Activated naive CD8-positive, alpha-beta T cell treated with anti-CD3 and anti-CD28 coated beads, Interleukin-2, amount 10 ng/mL, durations not matched to agents 7 days and 5 days (primary cell): ENCODE measurements around the gene NECAB3. TPM values are rescaled to one million over a fixed set of nuclear protein-coding genes. Genes with fewer than 3 reads are reported as not detected.
A peak's percentile ranks its signal among the peaks of the same experiment; 100 is the strongest.
"Not testable (repeated sequence)": the region's sequence is repeated elsewhere in the genome, so short reads cannot be mapped to it uniquely, and the experiment has no call there.

ENCODE experiments used
- ATAC-seq: fragments of 150-1000 bp; cut with Tn5 transposase; one replicate; pipeline ENCODE4 v1.10.0; 2021; ENCODE audit warnings: low read depth, moderate library complexity
- POLR2A ChIA-PET: fragments of 350-600 bp; sonication (Branson Sonifier 250); formaldehyde crosslinking; loops from one replicate; lab custom pipeline; 2021; ENCODE audit warnings: antibody characterized with exemption; lab: Charles Lee
- DNase-seq: peaks from one replicate; pipeline ENCODE4 v3.0.0; 2021
- H3K27ac Mint-ChIP-seq: one replicate; pipeline ENCODE4 v1.8.0; 2022; ENCODE audit warnings: mild to moderate bottlenecking, mixed read lengths
- H3K27me3 Mint-ChIP-seq: one replicate; pipeline ENCODE4 v1.8.0; 2022; ENCODE audit warnings: mild to moderate bottlenecking, moderate library complexity, mixed read lengths
- H3K36me3 Mint-ChIP-seq: one replicate; pipeline ENCODE4 v1.8.0; 2021; ENCODE audit warnings: mild to moderate bottlenecking, mixed read lengths
- H3K4me1 Mint-ChIP-seq: one replicate; pipeline ENCODE4 v1.8.0; 2021; ENCODE audit warnings: mixed read lengths
- H3K4me3 Mint-ChIP-seq: one replicate; pipeline ENCODE4 v1.8.0; 2022; ENCODE audit warnings: mild to moderate bottlenecking, moderate library complexity, mixed read lengths
- H3K9me3 Mint-ChIP-seq: one replicate; pipeline ENCODE4 v1.8.0; 2021; ENCODE audit warnings: mixed read lengths
- total RNA-seq, 2 experiments: library from RNA; stranded (reverse); gene quantifications; one replicate each; pipeline ENCODE4 v1.2.3, GENCODE V29; 2021

The NECAB3 gene
- total RNA-seq, 2 experiments from 2014 or later = 36.3 to 37.7 TPM

- POLR2A ChIA-PET = interaction anchor here (1.7 kb wide), 1 partner anchor 16 kb away, joined by 5 read pairs; the partner anchor contains the start of gene PXMP4
- Mint-ChIP-seq H3K4me1 (no peaks in the 10 kb centered on the region), H3K36me3 (peaks cover 5% of the 10 kb centered on the region), H3K4me3 (no peak overlapping the region), H3K27me3 (no peaks in the 10 kb centered on the region), H3K9me3 (peaks cover 2% of the 10 kb centered on the region), H3K27ac (no peak overlapping the region)
- DNase-seq (no peak), ATAC-seq (no peak)
Observed at GRCh38 chr20:33704197-33704924, 30.1 kb upstream of the NECAB3 start.

GRCh38 chr20:33703498-33704137 is 29.4 kb upstream of the NECAB3 start:
- peaks cover 2% of the 10 kb centered on the region for H3K9me3 Mint-ChIP-seq
- no peak overlapping the region for H3K27ac Mint-ChIP-seq
- POLR2A ChIA-PET = interaction anchor here (1.7 kb wide), 1 partner anchor 16 kb away, joined by 5 read pairs; the partner anchor contains the start of gene PXMP4
- no peaks in the 10 kb centered on the region for H3K27me3 Mint-ChIP-seq
- ATAC-seq (no peak), DNase-seq (no peak)
- H3K4me3 Mint-ChIP-seq = no peak overlapping the region
- no peaks in the 10 kb centered on the region for H3K4me1 Mint-ChIP-seq
- peaks cover 5% of the 10 kb centered on the region for H3K36me3 Mint-ChIP-seq

- Mint-ChIP-seq H3K9me3 (peaks cover 2% of the 10 kb centered on the region), H3K4me1 (no peaks in the 10 kb centered on the region), H3K36me3 (peaks cover 7% of the 10 kb centered on the region), H3K4me3 (no peak overlapping the region), H3K27me3 (no peaks in the 10 kb centered on the region), H3K27ac (no peak overlapping the region)
- POLR2A ChIA-PET = no interaction called here
- DNase-seq = no peak
- ATAC-seq = no peak
Observed at GRCh38 chr20:33702861-33703260, 28.6 kb upstream of the NECAB3 start.

GRCh38 chr20:33701629-33702450 is 27.6 kb upstream of the NECAB3 start:
- Mint-ChIP-seq H3K4me3 (no peak overlapping the region), H3K4me1 (no peaks in the 10 kb centered on the region), H3K9me3 (peaks cover 2% of the 10 kb centered on the region), H3K36me3 (peaks cover 7% of the 10 kb centered on the region), H3K27ac (no peak overlapping the region), H3K27me3 (no peaks in the 10 kb centered on the region)
- no peak for DNase-seq
- ATAC-seq = no peak
- POLR2A ChIA-PET = no interaction called here

GRCh38 chr20:33700696-33701441 is 26.6 kb upstream of the NECAB3 start:
- H3K4me1 Mint-ChIP-seq, ATAC-seq, H3K9me3 Mint-ChIP-seq, H3K27me3 Mint-ChIP-seq, H3K27ac Mint-ChIP-seq, POLR2A ChIA-PET, H3K36me3 Mint-ChIP-seq, H3K4me3 Mint-ChIP-seq, DNase-seq: not testable (repeated sequence)

GRCh38 chr20:33698966-33699365 is 24.7 kb upstream of the NECAB3 start:
- H3K4me3 Mint-ChIP-seq, H3K27me3 Mint-ChIP-seq, H3K4me1 Mint-ChIP-seq, DNase-seq, POLR2A ChIA-PET, ATAC-seq, H3K36me3 Mint-ChIP-seq, H3K27ac Mint-ChIP-seq, H3K9me3 Mint-ChIP-seq: not testable (repeated sequence)

GRCh38 chr20:33697129-33697528 is 22.9 kb upstream of the NECAB3 start:
- Mint-ChIP-seq H3K4me1 (peaks cover under 1% of the 10 kb centered on the region), H3K9me3 (peaks cover 2% of the 10 kb centered on the region), H3K27me3 (no peaks in the 10 kb centered on the region), H3K4me3 (no peak overlapping the region), H3K36me3 (peaks cover 2% of the 10 kb centered on the region), H3K27ac (no peak overlapping the region)
- no peak for DNase-seq
- no peak for ATAC-seq
- POLR2A ChIA-PET = interaction anchor here (0.5 kb wide), 1 partner anchor 44 kb away, joined by 4 read pairs; no protein-coding TSS in a partner anchor

GRCh38 chr20:33696448-33696847 is 22.2 kb upstream of the NECAB3 start:
- Mint-ChIP-seq H3K4me1 (peaks cover 3% of the 10 kb centered on the region), H3K27me3 (no peaks in the 10 kb centered on the region), H3K27ac (no peak overlapping the region), H3K9me3 (no peaks in the 10 kb centered on the region), H3K4me3 (no peak overlapping the region), H3K36me3 (peaks cover 2% of the 10 kb centered on the region)
- DNase-seq (no peak), ATAC-seq (no peak)
- POLR2A ChIA-PET = interaction anchor here (0.5 to 0.6 kb wide), 2 partner anchors 45 to 413 kb away, joined by 4 to 5 read pairs; no protein-coding TSS in a partner anchor

DNA sequence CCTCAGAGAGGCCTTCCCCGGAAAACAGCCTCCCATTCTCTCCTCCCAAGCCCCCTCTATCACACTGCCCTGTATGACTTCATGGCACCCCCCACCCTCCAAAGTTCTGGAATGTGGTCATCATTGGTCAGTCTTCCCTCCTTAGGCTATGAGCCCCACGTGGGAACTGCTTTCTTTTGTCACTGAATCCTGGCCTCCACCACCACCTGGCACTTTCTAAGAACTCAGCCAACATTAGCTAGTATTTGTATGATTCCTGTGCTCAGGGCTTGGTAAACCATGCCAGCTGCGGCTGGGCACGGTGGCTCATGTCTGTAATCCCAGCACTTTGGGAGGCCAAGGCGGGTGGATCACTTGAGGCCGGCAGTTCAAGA is 20.4 kb upstream of the NECAB3 start:
- Mint-ChIP-seq H3K4me3 (no peak overlapping the region), H3K27me3 (no peaks in the 10 kb centered on the region), H3K27ac (no peak overlapping the region), H3K9me3 (no peaks in the 10 kb centered on the region), H3K36me3 (peaks cover 2% of the 10 kb centered on the region), H3K4me1 (peaks cover 17% of the 10 kb centered on the region)
- DNase-seq (no peak), ATAC-seq (no peak)
- POLR2A ChIA-PET = interaction anchor here (1.4 kb wide), 1 partner anchor 25 kb away, joined by 3 read pairs; the partner anchor contains the start of gene PXMP4

GRCh38 chr20:33693741-33694638 is 19.8 kb upstream of the NECAB3 start:
- H3K27ac Mint-ChIP-seq = no peak overlapping the region
- no peak for ATAC-seq
- no peak for DNase-seq

DNA sequence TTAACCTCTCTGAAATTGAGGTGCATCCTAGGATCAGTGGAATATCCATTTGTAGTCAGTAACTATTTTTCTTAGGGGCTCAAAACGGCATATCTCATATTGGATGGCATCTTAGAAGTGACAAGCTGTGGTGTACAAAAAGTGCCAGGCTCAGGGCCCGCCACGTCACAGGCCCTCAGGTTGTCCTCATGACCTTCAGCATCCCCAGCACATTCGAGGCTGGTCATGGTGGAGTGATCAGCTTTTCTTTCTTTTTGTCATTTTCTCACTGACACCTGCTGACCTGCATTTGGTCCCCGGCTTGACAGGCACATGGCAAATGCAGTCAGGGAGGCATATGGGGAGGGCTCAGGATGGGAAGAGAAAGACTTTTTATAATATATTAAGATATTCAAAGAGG is 19.1 kb upstream of the NECAB3 start:
- H3K4me1 Mint-ChIP-seq = peaks cover 30% of the 10 kb centered on the region
- ATAC-seq = no peak
- no peaks in the 10 kb centered on the region for H3K9me3 Mint-ChIP-seq
- peaks cover under 1% of the 10 kb centered on the region for H3K36me3 Mint-ChIP-seq
- POLR2A ChIA-PET = no interaction called here
- DNase-seq = no peak
- H3K27ac Mint-ChIP-seq = peak overlapping the region; percentile 16
- no peak overlapping the region for H3K4me3 Mint-ChIP-seq
- H3K27me3 Mint-ChIP-seq = no peaks in the 10 kb centered on the region

More at GRCh38 chr20:33693741-33694638, 19.8 kb upstream of the NECAB3 start:
- Mint-ChIP-seq H3K4me1 (peaks cover 23% of the 10 kb centered on the region), H3K4me3 (no peak overlapping the region), H3K27me3 (no peaks in the 10 kb centered on the region), H3K9me3 (no peaks in the 10 kb centered on the region), H3K36me3 (peaks cover 2% of the 10 kb centered on the region)
- POLR2A ChIA-PET = no interaction called here

DNA sequence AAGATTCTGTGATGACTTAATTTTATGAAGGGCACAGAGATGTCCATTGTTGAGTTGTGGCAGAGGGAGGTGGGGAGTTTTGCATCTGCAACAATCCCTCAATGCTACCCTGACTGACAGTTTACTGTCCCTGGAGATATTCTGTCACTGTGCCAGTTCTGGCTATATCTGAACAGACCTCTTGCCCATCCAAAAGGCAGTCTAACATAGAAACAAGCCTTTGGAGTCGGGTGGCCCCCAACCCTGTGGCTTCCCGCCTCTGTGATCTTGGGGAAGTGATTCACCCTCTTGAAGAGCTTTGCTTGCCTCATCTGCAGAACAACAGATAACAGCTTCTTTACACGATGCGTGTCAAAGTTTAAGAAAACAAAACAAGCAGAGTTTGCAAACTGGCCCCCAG is 15.7 kb upstream of the NECAB3 start:
- Mint-ChIP-seq H3K36me3 (peaks cover 4% of the 10 kb centered on the region), H3K27me3 (no peaks in the 10 kb centered on the region), H3K4me1 (peaks cover 46% of the 10 kb centered on the region), H3K27ac (peak overlapping the region; percentile 94), H3K4me3 (peak overlapping the region; percentile 58), H3K9me3 (no peaks in the 10 kb centered on the region)
- POLR2A ChIA-PET = interaction anchor here (0.7 to 5.8 kb wide), 12 partner anchors 8 to 895 kb away, joined by 3 to 46 read pairs (median 5); partner anchors contain the start of genes ACTL10, EIF2S2, PXMP4 and ZNF341
- ATAC-seq = peak; percentile 30
- peak; percentile 59 for DNase-seq
